ENCODE measurements around the gene HK1. TPM values are rescaled to one million over a fixed set of nuclear protein-coding genes. Genes with fewer than 3 reads are reported as not detected.

Gene HK1
- total and polyA plus RNA-seq, 4 donors = 1.8 to 166 (median 7.4) TPM

GRCh38 chr10:69391158-69391557 lies 112.9 kb downstream of the HK1 start:
- TF ChIP-seq SP1 (IDR thresholded peaks at IDR 0.05) = no peak
- TF ChIP-seq YY1 (IDR thresholded peaks at IDR 0.05) = no peak
- no peak for TF ChIP-seq CTCF (IDR thresholded peaks at IDR 0.05; ENCODE audit: low read depth, low read length, missing input control)
- no peak for TF ChIP-seq GABPA (IDR thresholded peaks at IDR 0.05 in 1 of 2, conservative IDR thresholded peaks at IDR 0.05 in 1 of 2)
- no peak for TF ChIP-seq FOXA2 (IDR thresholded peaks at IDR 0.05)
- no peak for TF ChIP-seq TAF1 (conservative IDR thresholded peaks at IDR 0.05)
- TF ChIP-seq RAD21 (IDR thresholded peaks at IDR 0.05) = no peak
- TF ChIP-seq HNF4G (IDR thresholded peaks at IDR 0.05) = no peak
- TF ChIP-seq JUND (IDR thresholded peaks at IDR 0.05) = no peak
- TF ChIP-seq ATF3 (IDR thresholded peaks at IDR 0.05) = no peak
- TF ChIP-seq NR2F2 (IDR thresholded peaks at IDR 0.05) = no peak
- no peak overlapping the region for H3K4me3 ChIP-seq (ENCODE audit: low read depth in 1 of 3, low read length in 3 of 3)
- WGBS = 83% methylated on average over 6 of the region's 6 CpGs
- no peak overlapping the region for H3K9ac ChIP-seq (ENCODE audit: low read depth in 1 of 2, low read length in 2 of 2)
- no peaks in the 10 kb centered on the region for H3K36me3 ChIP-seq (ENCODE audit: control insufficient read depth in 4 of 4, insufficient read depth in 3 of 4, low read depth in 1 of 4, low read length in 3 of 4)
- DNase-seq (ENCODE audit: low spot score) = no peak
- no peaks in the 10 kb centered on the region for H3K27me3 ChIP-seq (ENCODE audit: control insufficient read depth in 4 of 4, insufficient read depth in 4 of 4, low read length in 3 of 4)
- no peaks in the 10 kb centered on the region for H3K4me1 ChIP-seq (ENCODE audit: control insufficient read depth in 4 of 4, insufficient read depth in 4 of 4, low read length in 3 of 4)
- H3K9me3 ChIP-seq (ENCODE audit: control insufficient read depth in 4 of 4, low read length in 3 of 4) = no peaks in the 10 kb centered on the region
- H3K27ac ChIP-seq (ENCODE audit: low read depth in 1 of 2, low read length in 2 of 2) = no peak overlapping the region

DNA sequence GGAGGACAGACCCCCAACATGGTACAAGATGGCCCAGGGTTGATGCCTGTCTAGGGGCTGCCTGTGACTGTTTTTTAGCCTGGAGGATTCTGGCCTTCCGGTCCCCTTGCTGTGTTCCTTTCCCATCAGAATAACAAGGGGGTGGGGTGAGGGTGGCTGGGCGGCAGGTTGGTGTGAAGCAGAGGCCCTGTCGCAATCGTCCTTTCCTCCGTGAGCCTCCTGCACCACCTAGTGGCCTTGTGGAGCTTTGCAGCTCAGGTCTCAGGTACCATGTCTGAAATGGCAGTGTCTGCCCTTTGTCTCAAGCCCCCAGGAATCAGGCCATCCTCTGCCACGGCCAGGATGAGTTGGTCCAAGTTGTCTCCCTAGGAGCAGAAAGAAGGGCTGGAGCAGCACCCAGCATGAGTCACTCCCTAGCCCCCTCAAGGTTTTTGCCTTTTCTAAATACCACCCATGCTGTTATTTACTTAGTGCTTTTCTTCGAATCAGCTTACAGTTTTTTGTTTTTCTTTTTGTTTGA lies 114.2 kb downstream of the HK1 start:
- TF ChIP-seq RAD21 (IDR thresholded peaks at IDR 0.05) (peak; percentile 97 to 98), FOXA2 (IDR thresholded peaks at IDR 0.05) (peak; percentile 47), RXRA (IDR thresholded peaks at IDR 0.05) (peak in 1 of 2 donors; percentile 17), YY1 (IDR thresholded peaks at IDR 0.05) (no peak), CTCF (IDR thresholded peaks at IDR 0.05; ENCODE audit: low read depth, low read length, missing input control) (peak; percentile 96)
- no peak overlapping the region for H3K27ac ChIP-seq (ENCODE audit: low read depth in 1 of 2, low read length in 2 of 2)
- H3K9me3 ChIP-seq (ENCODE audit: control insufficient read depth in 4 of 4, low read length in 3 of 4) = no peaks in the 10 kb centered on the region
- no peaks in the 10 kb centered on the region for H3K36me3 ChIP-seq (ENCODE audit: control insufficient read depth in 4 of 4, insufficient read depth in 3 of 4, low read depth in 1 of 4, low read length in 3 of 4)
- no peaks in the 10 kb centered on the region for H3K27me3 ChIP-seq (ENCODE audit: control insufficient read depth in 4 of 4, insufficient read depth in 4 of 4, low read length in 3 of 4)
- no peak overlapping the region for H3K4me3 ChIP-seq (ENCODE audit: low read depth in 1 of 3, low read length in 3 of 3)
- H3K4me1 ChIP-seq (ENCODE audit: control insufficient read depth in 4 of 4, insufficient read depth in 4 of 4, low read length in 3 of 4) = no peaks in the 10 kb centered on the region
- peak; percentile 82 for DNase-seq (ENCODE audit: low spot score)
- no peak overlapping the region for H3K9ac ChIP-seq (ENCODE audit: low read depth in 1 of 2, low read length in 2 of 2)
- WGBS = 10% methylated on average over 7 of the region's 7 CpGs

DNA sequence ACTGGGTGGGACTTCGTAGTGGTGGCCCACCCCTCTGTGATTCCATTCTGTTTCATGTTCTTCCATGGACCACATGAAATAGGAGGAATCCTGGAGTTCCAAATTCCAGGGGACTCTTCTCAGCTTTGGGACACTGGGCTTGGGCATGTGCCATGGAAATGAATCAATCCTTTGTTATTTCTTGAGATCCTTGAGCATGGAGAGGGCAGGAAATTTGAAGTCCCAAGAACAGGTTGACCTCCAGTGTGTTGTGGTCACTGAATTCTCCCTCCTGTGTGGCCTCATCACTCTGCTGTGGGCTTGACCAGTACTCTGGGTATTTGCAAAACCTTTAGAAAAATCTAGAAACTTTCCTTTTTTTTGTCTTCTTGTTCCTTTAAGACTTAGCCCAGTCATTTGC lies 115.7 kb downstream of the HK1 start:
- Histone ChIP-seq H3K27me3 (ENCODE audit: control insufficient read depth in 4 of 4, insufficient read depth in 4 of 4, low read length in 3 of 4) (no peaks in the 10 kb centered on the region), H3K36me3 (ENCODE audit: control insufficient read depth in 4 of 4, insufficient read depth in 3 of 4, low read depth in 1 of 4, low read length in 3 of 4) (no peaks in the 10 kb centered on the region)
- no peak for DNase-seq (ENCODE audit: low spot score)

More for the DNA sequence above, 115.7 kb downstream of the HK1 start:
- TF ChIP-seq, protein P1, sequence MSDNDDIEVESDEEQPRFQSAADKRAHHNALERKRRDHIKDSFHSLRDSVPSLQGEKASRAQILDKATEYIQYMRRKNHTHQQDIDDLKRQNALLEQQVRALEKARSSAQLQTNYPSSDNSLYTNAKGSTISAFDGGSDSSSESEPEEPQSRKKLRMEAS (IDR thresholded peaks at IDR 0.05) = no peak
- no peak overlapping the region for H3K4me3 ChIP-seq (ENCODE audit: low read depth in 1 of 3, low read length in 3 of 3)
- no peak overlapping the region for H3K27ac ChIP-seq (ENCODE audit: low read depth in 1 of 2, low read length in 2 of 2)
- no peaks in the 10 kb centered on the region for H3K4me1 ChIP-seq (ENCODE audit: control insufficient read depth in 4 of 4, insufficient read depth in 4 of 4, low read length in 3 of 4)
- WGBS = 60% methylated on average over 1 of the region's 1 CpG
- H3K9ac ChIP-seq (ENCODE audit: low read depth in 1 of 2, low read length in 2 of 2) = no peak overlapping the region
- no peaks in the 10 kb centered on the region for H3K9me3 ChIP-seq (ENCODE audit: control insufficient read depth in 4 of 4, low read length in 3 of 4)

Data from liver (tissue), 9 donors.